ENCODE results near the gene RSU1. TPM values are rescaled to one million over a fixed set of nuclear protein-coding genes. Genes with fewer than 3 reads are reported as not detected.
A peak's percentile ranks its signal among the peaks of the same experiment; 100 is the strongest.

RSU1 gene
- polyA plus RNA-seq, 2 of the 4 experiments (the other 2 are of a cell fraction), result 99.3 to 114 TPM

GRCh38 chr10:16626697-16627096, 190.5 kb downstream of the RSU1 start (continued):
- no peak for TF ChIP-seq FOSL2 (IDR thresholded peaks at IDR 0.05)
- no peak for TF ChIP-seq FOSL2 (CRISPR knock-in tag; IDR thresholded peaks at IDR 0.05)

- WGBS (ENCODE audit: missing lambda C conversion rate), result 39% methylated on average over 2 of the region's 2 CpGs
- ChIA-PET POLR2A (no interaction called here), CTCF (interaction anchor here (1.1 kb wide), 1 partner anchor 68 kb away, joined by 3 read pairs; no protein-coding TSS in a partner anchor)
- no peaks in the 10 kb centered on the region for H3K4me1 ChIP-seq
- H3K4me3 ChIP-seq, result no peak overlapping the region
- H3K27ac ChIP-seq, result no peak overlapping the region
- FAIRE-seq (no peak), ATAC-seq (no peak), DNase-seq (ENCODE audit: low read depth in 1 of 2, low spot score in 1 of 2) (no peak)
- peaks cover 10% of the 10 kb centered on the region for H3K9me3 ChIP-seq
- TF ChIP-seq ZFP36 (IDR thresholded peaks at IDR 0.05; ENCODE audit: borderline replicate concordance, partially characterized antibody), result no peak
- TF ChIP-seq MAX (IDR thresholded peaks at IDR 0.05), result no peak
- no peak for TF ChIP-seq MAZ (IDR thresholded peaks at IDR 0.05; ENCODE audit: borderline replicate concordance, low read depth, low read length)
- no peak for TF ChIP-seq TP53 (CRISPR knock-in tag; IDR thresholded peaks at IDR 0.05)
- no peak for TF ChIP-seq RCOR1 (IDR thresholded peaks at IDR 0.05; ENCODE audit: low read depth, low read length)
- TF ChIP-seq REST (IDR thresholded peaks at IDR 0.05), result no peak
- no peak for TF ChIP-seq CHD4 (IDR thresholded peaks at IDR 0.05; ENCODE audit: borderline replicate concordance)
- TF ChIP-seq NPAS2 (CRISPR knock-in tag; IDR thresholded peaks at IDR 0.05; ENCODE audit: borderline replicate concordance), result no peak
- no peak for TF ChIP-seq JUN (IDR thresholded peaks at IDR 0.05)
- TF ChIP-seq FOXS1 (CRISPR knock-in tag; IDR thresholded peaks at IDR 0.05), result no peak
- no peak overlapping the region for H3K4me2 ChIP-seq
Measured at GRCh38 chr10:16612981-16613355, 204.3 kb downstream of the RSU1 start.

GRCh38 chr10:16612115-16612980, 204.9 kb downstream of the RSU1 start:
- no peaks in the 10 kb centered on the region for H3K4me1 ChIP-seq
- WGBS (ENCODE audit: missing lambda C conversion rate), result 62% methylated on average over 7 of the region's 7 CpGs
- FAIRE-seq, result no peak
- POLR2A ChIA-PET, result interaction anchor here (0.6 kb wide), 1 partner anchor 45 kb away, joined by 3 read pairs; no protein-coding TSS in a partner anchor
- no peak overlapping the region for H3K27ac ChIP-seq
- H3K9me3 ChIP-seq, result peaks cover 7% of the 10 kb centered on the region
- ATAC-seq, result no peak
- TF ChIP-seq BHLHE40 (IDR thresholded peaks at IDR 0.05; ENCODE audit: low read depth, low read length) (no peak), REST (IDR thresholded peaks at IDR 0.05) (peak; percentile 94), RNF2 (IDR thresholded peaks at IDR 0.05; ENCODE audit: borderline replicate concordance, low read depth) (no peak)
- H3K4me2 ChIP-seq, result no peak overlapping the region
- no peak overlapping the region for H3K4me3 ChIP-seq
- DNase-seq (ENCODE audit: low read depth in 1 of 2, low spot score in 1 of 2), result peak in 1 of 2 experiments; percentile 33
- CTCF ChIA-PET, result no interaction called here

Measured in A549 (cell line).